Tibial artery (tissue), 4 donors: ENCODE results near the gene TPCN1.

ENCODE experiments used
- DNase-seq, 2 donors: peaks; one replicate each; pipeline ENCODE4 v3.0.0-alpha.2; 2019
- H3K27ac ChIP-seq, 2 donors: fragments of 200-600 bp; sonication (generic) in 1 of 2; 1 replicate in 1 of 2; 2 replicates in 1 of 2; pipeline ENCODE4 v1.5.1; 2018 to 2019; ENCODE audit warnings: mild to moderate bottlenecking in 1 of 2
- H3K27me3 ChIP-seq, 2 donors: fragments of 200-600 bp; sonication (generic) in 1 of 2; one replicate each; pipeline versions ENCODE4 v1.5.1 to v1.6.0; 2016 to 2019
- H3K36me3 ChIP-seq, 3 donors: fragments of 200-600 bp; sonication (generic) in 2 of 3; one replicate each; pipeline ENCODE4 v1.5.1; 2016 to 2019; ENCODE audit warnings: mild to moderate bottlenecking in 2 of 3
- H3K4me1 ChIP-seq, 4 donors: fragments of 200-600 bp; sonication (generic) in 2 of 4; 1 replicate in 3 of 4; 2 replicates in 1 of 4; pipeline ENCODE4 v1.5.1; 2016 to 2019
- H3K4me3 ChIP-seq, 2 donors: fragments of 200-600 bp; sonication (generic) in 1 of 2; 1 replicate in 1 of 2; 2 replicates in 1 of 2; pipeline ENCODE4 v1.5.1; 2018 to 2019; ENCODE audit warnings: mild to moderate bottlenecking in 2 of 2
- H3K9me3 ChIP-seq, 3 donors: fragments of 200-600 bp; sonication (generic) in 1 of 3; one replicate each; pipeline ENCODE4 v1.5.1; 2016 to 2019
- CTCF ChIP-seq, 2 experiments: fragments of 200-600 bp in 1 of 2; fragments of 450-650 bp in 1 of 2; IDR thresholded peaks; one replicate each; pipeline ENCODE4 v1.5.1; 2017 to 2019; ENCODE audit warnings: antibody characterized with exemption in 2 of 2, mild to moderate bottlenecking in 1 of 2, moderate library complexity in 1 of 2
- intact Hi-C: fragments of 100-400 bp; cut with DNase I; formaldehyde crosslinking; loops from one replicate; pipeline ENCODE4 v1.15.0; 2023; ENCODE audit warnings: low total_unique reads

The TPCN1 gene

GRCh38 chr12:113271466-113271852 lies 50.2 kb downstream of the TPCN1 start:
- Histone ChIP-seq H3K36me3 (peaks cover 48 to 85% (median 72%) of the 10 kb centered on the region in 3 donors), H3K27ac (peak overlapping the region; percentile 78 to 84), H3K4me3 (peak overlapping the region; percentile 10 to 14), H3K9me3 (no peaks in the 10 kb centered on the region), H3K4me1 (peaks cover 0 to 40% (median 27%) of the 10 kb centered on the region in 4 donors), H3K27me3 (no peaks in the 10 kb centered on the region)
- intact Hi-C loops, result loop anchor here (5.0 kb wide), 1 partner anchor 79 kb away; no protein-coding TSS in a partner anchor
- DNase-seq, result no peak
- TF ChIP-seq CTCF (IDR thresholded peaks at IDR 0.05), result no peak

GRCh38 chr12:113271853-113272561 lies 50.7 kb downstream of the TPCN1 start:
- Histone ChIP-seq H3K27ac (peak overlapping the region; percentile 78 to 84), H3K4me3 (peak overlapping the region; percentile 10 to 14), H3K9me3 (no peaks in the 10 kb centered on the region), H3K4me1 (peaks cover 0 to 40% (median 27%) of the 10 kb centered on the region in 4 donors), H3K36me3 (peaks cover 48 to 85% (median 72%) of the 10 kb centered on the region in 3 donors), H3K27me3 (no peaks in the 10 kb centered on the region)
- intact Hi-C loops, result loop anchor here (5.0 kb wide), 1 partner anchor 80 kb away; no protein-coding TSS in a partner anchor
- DNase-seq, result peak; percentile 91 to 94
- no peak for TF ChIP-seq CTCF (IDR thresholded peaks at IDR 0.05)

GRCh38 chr12:113273053-113273725 lies 51.9 kb downstream of the TPCN1 start:
- no peak for DNase-seq

GRCh38 chr12:113274848-113275247 lies 53.6 kb downstream of the TPCN1 start:
- no peak for DNase-seq
- no peak overlapping the region for H3K4me3 ChIP-seq
- peaks cover 0 to 40% (median 27%) of the 10 kb centered on the region in 4 donors for H3K4me1 ChIP-seq
- peaks cover 54 to 84% (median 69%) of the 10 kb centered on the region in 3 donors for H3K36me3 ChIP-seq
- intact Hi-C loops, result loop anchor here (5.0 kb wide), 1 partner anchor 83 kb away; no protein-coding TSS in a partner anchor
- peak overlapping the region in 1 of 2 donors; percentile 84 for H3K27ac ChIP-seq
- no peak for TF ChIP-seq CTCF (IDR thresholded peaks at IDR 0.05)
- H3K27me3 ChIP-seq, result no peaks in the 10 kb centered on the region
- no peaks in the 10 kb centered on the region for H3K9me3 ChIP-seq

More at GRCh38 chr12:113273053-113273725, 51.9 kb downstream of the TPCN1 start:
- peak overlapping the region; percentile 78 to 84 for H3K27ac ChIP-seq
- H3K4me3 ChIP-seq, result no peak overlapping the region
- no peak for TF ChIP-seq CTCF (IDR thresholded peaks at IDR 0.05)
- peaks cover 51 to 86% (median 72%) of the 10 kb centered on the region in 3 donors for H3K36me3 ChIP-seq
- intact Hi-C loops, result loop anchor here (5.0 kb wide), 1 partner anchor 81 kb away; no protein-coding TSS in a partner anchor
- no peaks in the 10 kb centered on the region for H3K9me3 ChIP-seq
- H3K4me1 ChIP-seq, result peaks cover 0 to 40% (median 27%) of the 10 kb centered on the region in 4 donors
- no peaks in the 10 kb centered on the region for H3K27me3 ChIP-seq

- TF ChIP-seq CTCF (IDR thresholded peaks at IDR 0.05), result no peak
- Histone ChIP-seq H3K36me3 (peaks cover 64 to 85% (median 72%) of the 10 kb centered on the region in 3 donors), H3K9me3 (no peaks in the 10 kb centered on the region), H3K27me3 (no peaks in the 10 kb centered on the region), H3K4me1 (peaks cover 0 to 31% (median 21%) of the 10 kb centered on the region in 4 donors), H3K4me3 (no peak overlapping the region), H3K27ac (peak overlapping the region; percentile 14 to 26)
- intact Hi-C loops, result no loop called here
- peak in 1 of 2 donors; percentile 7 for DNase-seq
Observed at GRCh38 chr12:113276306-113276705, 55.0 kb downstream of the TPCN1 start.
